HEK293 (cell line): ENCODE measurements around the gene HDAC1.

Experiments
- CTCF ChIP-seq: fragments of 450-650 bp; formaldehyde crosslinking; IDR thresholded peaks from 2 replicates; pipeline ENCODE4 v1.5.1; 2016; ENCODE audit warnings: missing biosample characterization, missing genetic modification characterization
- GLIS1 ChIP-seq: fragments of 450-650 bp; formaldehyde crosslinking; IDR thresholded peaks from 2 replicates; pipeline ENCODE4 v1.5.1; 2016; ENCODE audit warnings: missing biosample characterization, missing genetic modification characterization
- KLF16 ChIP-seq: fragments of 450-650 bp; formaldehyde crosslinking; IDR thresholded peaks from 2 replicates; pipeline ENCODE4 v1.5.1; 2017; ENCODE audit warnings: missing biosample characterization, missing genetic modification characterization
- TCF7L2 ChIP-seq: IDR thresholded peaks from 2 replicates; pipeline ENCODE4 v1.6.1; 2011; ENCODE audit warnings: low read depth, mild to moderate bottlenecking, inconsistent platforms, low read length, moderate library complexity, borderline replicate concordance
- ZBTB26 ChIP-seq: fragments of 450-650 bp; formaldehyde crosslinking; optimal IDR thresholded peaks from 2 replicates; pipeline ENCODE3; 2016; ENCODE audit warnings: missing biosample characterization, mild to moderate bottlenecking, missing genetic modification characterization
- ZBTB44 ChIP-seq: fragments of 450-650 bp; IDR thresholded peaks from 2 replicates; pipeline ENCODE4 v1.5.1; 2018; ENCODE audit warnings: missing biosample characterization, mild to moderate bottlenecking, missing genetic modification characterization
- ZBTB48 ChIP-seq: fragments of 450-650 bp; formaldehyde crosslinking; IDR thresholded peaks from 2 replicates; pipeline ENCODE4 v1.5.1; 2016; ENCODE audit warnings: missing biosample characterization, missing genetic modification characterization
- ZNF133 ChIP-seq: fragments of 450-650 bp; formaldehyde crosslinking; IDR thresholded peaks from 2 replicates; pipeline ENCODE4 v1.5.1; 2016; ENCODE audit warnings: missing biosample characterization, missing genetic modification characterization
- ZNF175 ChIP-seq: fragments of 450-650 bp; formaldehyde crosslinking; IDR thresholded peaks from 2 replicates; pipeline ENCODE4 v1.5.1; 2016; ENCODE audit warnings: missing biosample characterization, missing genetic modification characterization

GRCh38 chr1:32286763-32287162, 5.1 kb upstream of the HDAC1 start:
- TF ChIP-seq CTCF (tag by site-specific recombination): no peak
- TF ChIP-seq ZBTB26 (tag by site-specific recombination): no peak
- no peak for TF ChIP-seq TCF7L2
- TF ChIP-seq ZBTB48 (tag by site-specific recombination): no peak
- TF ChIP-seq GLIS1 (tag by site-specific recombination): no peak
- no peak for TF ChIP-seq KLF16
- no peak for TF ChIP-seq ZNF175 (tag by site-specific recombination)
- TF ChIP-seq ZNF133: no peak
- TF ChIP-seq ZBTB44 (tag by site-specific recombination): no peak
